Stimulated activated CD8-positive, alpha-beta memory T cell treated with anti-CD3 and anti-CD28 coated beads, Interleukin-12 subunit alpha, Interleukin-12 subunit beta, amount 100 ng/mL, for 4 hours (primary cell): ENCODE data around the gene CFAP20DC.
"Not testable (repeated sequence)": the region's sequence is repeated elsewhere in the genome, so short reads cannot be mapped to it uniquely, and the experiment has no call there.

Experiments
- DNase-seq: peaks from one replicate; pipeline ENCODE4 v3.0.0-alpha.2; 2020; ENCODE audit warnings: low read depth

CFAP20DC gene

DNA sequence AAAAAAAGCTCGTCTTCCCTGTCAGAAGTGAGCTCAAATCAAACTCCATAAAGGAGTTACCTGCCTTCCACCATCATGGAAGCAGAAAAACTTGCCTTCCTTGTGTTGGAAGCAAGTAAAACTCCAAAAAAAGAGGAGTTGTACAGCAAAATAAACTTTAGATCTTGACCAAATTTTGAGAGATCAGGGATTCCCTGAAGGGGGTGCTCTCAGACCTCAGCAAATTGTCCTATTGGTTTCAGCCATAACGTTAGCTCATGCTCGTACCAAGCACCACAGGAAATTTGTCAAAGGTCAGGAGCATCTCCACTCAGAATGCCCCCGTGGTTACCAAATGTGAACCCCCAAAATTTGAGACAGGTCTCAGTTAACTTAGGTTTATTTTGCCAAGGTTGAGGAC is 354.5 kb downstream of the CFAP20DC start:
- not testable (repeated sequence) for DNase-seq

DNA sequence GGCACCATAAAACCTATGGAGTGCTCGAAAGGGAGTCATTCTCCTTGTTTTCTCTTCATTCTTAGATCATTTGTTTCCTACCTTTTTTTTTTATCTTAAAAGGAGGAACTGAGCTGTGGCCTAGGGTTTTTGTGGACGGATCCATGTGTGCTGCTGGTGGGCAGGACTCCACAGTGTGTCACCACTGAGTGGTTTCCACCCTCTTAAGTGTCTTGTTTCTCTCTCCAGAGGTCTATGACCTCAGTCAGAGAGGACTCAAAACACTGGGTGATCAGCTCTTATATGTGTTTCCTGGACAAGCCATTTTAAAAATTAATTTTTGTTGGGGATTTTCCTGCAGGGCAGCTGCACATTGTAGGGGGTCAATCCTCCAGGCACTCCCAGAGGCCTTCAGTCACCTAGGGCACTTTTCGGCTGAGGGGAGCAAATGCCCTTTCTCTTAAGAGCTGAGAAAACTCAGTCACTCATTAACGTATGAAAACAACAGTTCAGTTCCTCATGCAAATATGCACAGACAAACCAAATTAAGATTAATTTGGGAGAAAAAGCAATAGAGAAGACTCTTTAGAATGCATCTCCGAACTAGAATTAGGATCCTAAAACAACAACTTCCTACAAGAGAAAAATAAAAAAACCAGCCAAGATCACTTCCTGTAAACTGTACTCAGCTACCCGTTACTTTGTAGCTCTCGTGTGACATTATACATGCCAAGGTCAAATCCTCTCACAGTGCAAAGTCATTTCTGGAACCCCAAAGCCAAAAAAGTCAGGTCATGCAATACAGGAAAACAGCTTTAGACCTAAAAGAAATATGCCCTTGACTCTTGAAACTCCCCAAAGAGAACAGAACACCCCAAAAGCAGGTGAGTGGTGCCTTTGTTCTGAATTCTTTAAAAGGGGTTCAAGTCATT is 355.6 kb downstream of the CFAP20DC start:
- no peak for DNase-seq

GRCh38 chr3:58692484-58692883 is 357.3 kb downstream of the CFAP20DC start:
- DNase-seq: no peak
